ENCODE results near the gene SUGCT.

DNA sequence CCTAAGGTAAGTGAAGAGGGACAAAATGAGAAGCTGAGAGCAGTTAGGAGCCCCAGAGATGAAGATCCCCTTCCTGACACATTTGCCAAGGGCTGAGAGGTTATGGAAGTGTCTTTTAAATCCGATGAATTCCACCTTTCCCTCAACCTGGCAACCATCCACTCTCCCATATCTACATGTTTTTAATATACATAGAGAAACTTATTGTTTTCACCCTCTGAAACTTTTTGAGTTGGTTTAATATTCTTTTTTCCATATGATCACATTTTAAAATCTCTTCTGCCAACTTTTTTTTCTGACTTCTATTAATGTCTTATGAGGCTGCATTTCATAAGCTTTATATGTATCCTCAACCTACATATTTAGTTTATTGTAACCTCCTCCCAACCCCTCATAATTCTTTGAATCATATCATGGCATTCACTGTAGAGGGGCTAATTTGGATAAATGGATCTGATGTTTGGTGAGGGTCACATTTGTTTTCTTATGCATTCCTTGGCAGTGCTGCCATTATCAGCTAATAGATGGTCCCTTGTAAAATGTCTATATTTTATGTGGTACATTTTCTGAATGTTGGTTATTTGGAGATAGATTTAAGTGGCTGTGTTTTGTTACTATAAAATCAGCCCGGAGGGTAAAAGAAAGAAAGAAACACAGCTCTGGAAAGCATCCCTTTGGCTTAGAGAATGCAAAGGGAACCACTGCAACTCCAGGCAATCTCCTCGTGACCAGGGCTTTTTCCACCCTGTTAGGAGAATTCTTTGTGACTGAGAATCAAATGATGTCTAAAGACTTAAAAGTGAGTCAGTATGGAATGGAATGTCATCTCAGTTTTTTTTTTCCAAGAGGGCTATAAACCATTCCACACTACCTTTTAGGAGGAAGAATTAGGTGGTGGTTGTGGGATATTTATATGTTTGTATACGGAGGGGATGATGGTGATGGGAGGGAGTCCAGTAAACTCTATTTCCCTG is 334.4 kb downstream of the SUGCT start:
- TF ChIP-seq, protein P1, sequence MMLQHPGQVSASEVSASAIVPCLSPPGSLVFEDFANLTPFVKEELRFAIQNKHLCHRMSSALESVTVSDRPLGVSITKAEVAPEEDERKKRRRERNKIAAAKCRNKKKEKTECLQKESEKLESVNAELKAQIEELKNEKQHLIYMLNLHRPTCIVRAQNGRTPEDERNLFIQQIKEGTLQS (IDR thresholded peaks at IDR 0.05; ENCODE audit: insufficient read depth, low read depth, low read length): no peak
- TF ChIP-seq MAFK (IDR thresholded peaks at IDR 0.05; ENCODE audit: low read depth, low read length): no peak
- TF ChIP-seq, protein P2, sequence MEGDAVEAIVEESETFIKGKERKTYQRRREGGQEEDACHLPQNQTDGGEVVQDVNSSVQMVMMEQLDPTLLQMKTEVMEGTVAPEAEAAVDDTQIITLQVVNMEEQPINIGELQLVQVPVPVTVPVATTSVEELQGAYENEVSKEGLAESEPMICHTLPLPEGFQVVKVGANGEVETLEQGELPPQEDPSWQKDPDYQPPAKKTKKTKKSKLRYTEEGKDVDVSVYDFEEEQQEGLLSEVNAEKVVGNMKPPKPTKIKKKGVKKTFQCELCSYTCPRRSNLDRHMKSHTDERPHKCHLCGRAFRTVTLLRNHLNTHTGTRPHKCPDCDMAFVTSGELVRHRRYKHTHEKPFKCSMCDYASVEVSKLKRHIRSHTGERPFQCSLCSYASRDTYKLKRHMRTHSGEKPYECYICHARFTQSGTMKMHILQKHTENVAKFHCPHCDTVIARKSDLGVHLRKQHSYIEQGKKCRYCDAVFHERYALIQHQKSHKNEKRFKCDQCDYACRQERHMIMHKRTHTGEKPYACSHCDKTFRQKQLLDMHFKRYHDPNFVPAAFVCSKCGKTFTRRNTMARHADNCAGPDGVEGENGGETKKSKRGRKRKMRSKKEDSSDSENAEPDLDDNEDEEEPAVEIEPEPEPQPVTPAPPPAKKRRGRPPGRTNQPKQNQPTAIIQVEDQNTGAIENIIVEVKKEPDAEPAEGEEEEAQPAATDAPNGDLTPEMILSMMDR (IDR thresholded peaks at IDR 0.05; ENCODE audit: control extremely low read depth in 1 of 3, insufficient read depth in 1 of 3, low read depth in 1 of 3, low read length in 3 of 3): no peak
- TF ChIP-seq YY1 (IDR thresholded peaks at IDR 0.05; ENCODE audit: low read depth, low read length): no peak
- TF ChIP-seq TEAD4 (IDR thresholded peaks at IDR 0.05; ENCODE audit: low read depth, low read length): no peak
- no peak for TF ChIP-seq BRCA1 (IDR thresholded peaks at IDR 0.05; ENCODE audit: low read depth, low read length)
- TF ChIP-seq EZH2 (IDR thresholded peaks at IDR 0.05; ENCODE audit: low read depth, low read length, severe bottlenecking): no peak
